ENCODE data around the gene AXIN2. TPM values are rescaled to one million over a fixed set of nuclear protein-coding genes. Genes with fewer than 3 reads are reported as not detected.

Gene AXIN2
- total RNA-seq, 1 donor from 2014 or later = 0.27 TPM

DNA sequence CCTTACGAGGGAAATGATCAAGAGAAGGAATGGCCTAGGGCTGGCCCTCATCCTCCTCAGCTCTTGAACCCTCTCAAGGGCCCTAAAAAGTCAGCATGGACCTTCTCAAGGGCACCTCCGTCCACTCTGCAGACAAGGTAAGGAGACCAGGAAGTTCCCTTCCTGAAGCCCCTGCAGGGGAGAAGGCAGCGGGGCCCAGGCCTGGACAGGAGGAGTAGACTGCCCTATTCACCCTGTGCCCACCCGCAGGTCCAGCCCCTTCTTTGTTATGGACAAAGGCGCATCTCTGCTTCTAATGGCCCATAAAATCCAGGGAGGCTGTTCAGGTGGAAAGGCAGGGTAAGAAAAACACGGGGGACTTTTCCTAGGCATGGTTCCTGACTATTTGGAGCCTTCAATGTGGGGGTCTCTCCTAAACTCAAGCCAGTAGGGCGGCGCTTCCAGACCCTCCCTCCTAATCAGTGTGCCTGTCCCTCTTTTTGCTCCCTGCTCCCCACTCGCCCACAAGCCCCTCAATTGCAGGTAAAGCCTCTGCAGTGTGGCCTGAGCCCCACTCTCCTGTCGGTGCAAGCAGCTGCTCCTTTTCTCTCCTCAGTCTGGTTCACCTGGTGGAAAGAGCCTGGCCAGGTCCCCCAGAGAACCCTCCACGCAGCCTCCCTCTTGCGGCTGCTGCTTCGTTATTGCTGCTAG, 28.2 kb downstream of the AXIN2 start:
- TF ChIP-seq, protein P1, sequence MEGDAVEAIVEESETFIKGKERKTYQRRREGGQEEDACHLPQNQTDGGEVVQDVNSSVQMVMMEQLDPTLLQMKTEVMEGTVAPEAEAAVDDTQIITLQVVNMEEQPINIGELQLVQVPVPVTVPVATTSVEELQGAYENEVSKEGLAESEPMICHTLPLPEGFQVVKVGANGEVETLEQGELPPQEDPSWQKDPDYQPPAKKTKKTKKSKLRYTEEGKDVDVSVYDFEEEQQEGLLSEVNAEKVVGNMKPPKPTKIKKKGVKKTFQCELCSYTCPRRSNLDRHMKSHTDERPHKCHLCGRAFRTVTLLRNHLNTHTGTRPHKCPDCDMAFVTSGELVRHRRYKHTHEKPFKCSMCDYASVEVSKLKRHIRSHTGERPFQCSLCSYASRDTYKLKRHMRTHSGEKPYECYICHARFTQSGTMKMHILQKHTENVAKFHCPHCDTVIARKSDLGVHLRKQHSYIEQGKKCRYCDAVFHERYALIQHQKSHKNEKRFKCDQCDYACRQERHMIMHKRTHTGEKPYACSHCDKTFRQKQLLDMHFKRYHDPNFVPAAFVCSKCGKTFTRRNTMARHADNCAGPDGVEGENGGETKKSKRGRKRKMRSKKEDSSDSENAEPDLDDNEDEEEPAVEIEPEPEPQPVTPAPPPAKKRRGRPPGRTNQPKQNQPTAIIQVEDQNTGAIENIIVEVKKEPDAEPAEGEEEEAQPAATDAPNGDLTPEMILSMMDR (IDR thresholded peaks at IDR 0.05) = no peak
- Mint-ChIP-seq H3K27me3 (no peaks in the 10 kb centered on the region), H3K4me1 (no peaks in the 10 kb centered on the region), H3K9me3 (no peaks in the 10 kb centered on the region), H3K4me3 (no peak overlapping the region), H3K27ac (no peak overlapping the region), H3K36me3 (ENCODE audit: low read depth) (no peaks in the 10 kb centered on the region)
- no peak for ATAC-seq (ENCODE audit: low read depth)
- CTCF ChIA-PET = no interaction called here
- no peak for DNase-seq
- POLR2A ChIA-PET = no interaction called here
- intact Hi-C loops (cut with micrococcal nuclease) = no loop called here

DNA sequence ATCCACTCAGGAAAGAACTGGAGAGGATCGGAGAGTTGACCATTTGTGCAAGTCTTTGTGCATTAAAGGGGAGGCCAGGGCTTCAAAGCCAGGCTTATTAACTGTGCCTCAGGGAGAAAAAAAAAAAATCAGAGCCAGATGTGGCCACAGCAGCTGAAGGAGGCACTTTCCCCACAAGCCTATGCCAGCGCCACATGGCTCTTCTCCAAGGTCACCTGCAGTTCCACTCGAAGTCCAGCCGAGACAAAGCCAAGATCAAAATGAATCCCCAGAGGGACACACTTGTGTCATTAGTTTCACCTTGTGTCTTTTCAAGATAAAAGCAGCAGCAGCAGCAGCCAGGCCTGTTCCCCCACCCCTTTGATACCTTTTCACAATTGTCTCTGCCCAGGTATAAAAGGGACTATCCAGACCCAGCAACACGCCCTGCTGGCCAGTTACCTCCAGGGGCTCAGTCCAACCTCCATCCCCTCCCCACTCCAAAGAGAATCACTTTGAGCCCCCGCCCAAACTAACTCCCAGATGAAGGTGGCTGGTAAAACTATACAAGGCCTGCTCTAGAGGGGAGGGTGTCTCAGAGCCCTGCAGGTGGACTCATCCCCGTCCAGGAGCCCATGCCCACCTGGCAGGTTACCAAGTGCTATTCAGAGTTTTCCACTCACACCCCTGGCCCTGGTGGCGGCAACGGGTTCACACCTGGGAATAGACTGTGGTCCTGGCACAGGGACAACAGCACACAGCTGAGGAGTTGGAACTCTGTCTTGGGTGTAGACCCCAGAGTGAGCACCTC, 29.2 kb downstream of the AXIN2 start:
- no peaks in the 10 kb centered on the region for H3K9me3 Mint-ChIP-seq
- H3K4me3 Mint-ChIP-seq = no peak overlapping the region
- no peaks in the 10 kb centered on the region for H3K27me3 Mint-ChIP-seq
- TF ChIP-seq, protein P1 (IDR thresholded peaks at IDR 0.05) = no peak
- no peaks in the 10 kb centered on the region for H3K36me3 Mint-ChIP-seq (ENCODE audit: low read depth)
- H3K27ac Mint-ChIP-seq = no peak overlapping the region
- CTCF ChIA-PET = no interaction called here
- ATAC-seq (ENCODE audit: low read depth) = no peak
- no peak for DNase-seq
- POLR2A ChIA-PET = no interaction called here
- intact Hi-C loops (cut with micrococcal nuclease) = no loop called here
- no peaks in the 10 kb centered on the region for H3K4me1 Mint-ChIP-seq

DNA sequence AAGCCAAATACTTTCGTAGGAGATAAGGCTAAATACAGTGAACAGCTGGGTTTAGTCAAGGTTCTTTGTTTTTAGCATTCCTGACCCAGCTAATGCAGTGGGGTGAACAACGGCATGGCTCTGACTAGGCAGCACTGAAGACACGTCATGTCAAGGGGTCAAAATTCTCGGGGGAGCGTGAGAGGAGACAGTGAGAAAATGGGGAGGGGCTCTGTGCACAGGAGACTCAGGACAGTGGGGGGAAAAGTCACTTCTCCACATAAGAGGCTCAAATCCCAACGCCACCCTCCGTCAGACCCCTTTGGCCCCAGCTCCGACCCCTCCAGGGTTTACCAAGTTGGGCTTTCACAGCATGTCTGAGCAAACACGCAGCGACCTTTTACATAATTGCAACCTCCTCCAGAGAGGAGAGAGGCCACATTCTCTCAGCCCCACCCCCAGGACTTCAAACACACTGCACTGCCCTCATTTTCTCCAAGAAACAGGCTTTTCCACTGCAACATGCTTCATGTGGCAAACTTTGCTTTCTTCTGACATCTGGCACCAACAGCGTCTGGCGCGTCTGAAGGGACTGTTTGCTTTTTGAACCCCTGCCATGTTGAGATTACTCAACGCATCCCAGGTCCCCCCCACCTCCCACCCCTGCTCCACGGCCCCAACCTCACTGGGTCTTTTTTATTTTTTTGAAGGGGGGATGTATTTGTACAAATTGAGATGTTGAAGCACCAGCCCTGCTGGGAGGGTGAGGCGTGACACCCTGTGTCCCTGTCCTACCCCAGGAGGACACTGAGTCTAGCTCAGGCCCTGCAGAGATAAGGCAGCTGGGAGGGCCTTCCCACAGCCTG, 30.0 kb downstream of the AXIN2 start:
- H3K27ac Mint-ChIP-seq = no peak overlapping the region
- H3K36me3 Mint-ChIP-seq (ENCODE audit: low read depth) = no peaks in the 10 kb centered on the region
- no peak overlapping the region for H3K4me3 Mint-ChIP-seq
- intact Hi-C loops (cut with micrococcal nuclease) = no loop called here
- ATAC-seq (ENCODE audit: low read depth) (no peak), DNase-seq (no peak)
- H3K27me3 Mint-ChIP-seq = no peaks in the 10 kb centered on the region
- ChIA-PET CTCF (no interaction called here), POLR2A (no interaction called here)
- TF ChIP-seq, protein P1 (IDR thresholded peaks at IDR 0.05) = no peak
- H3K9me3 Mint-ChIP-seq = no peaks in the 10 kb centered on the region
- no peaks in the 10 kb centered on the region for H3K4me1 Mint-ChIP-seq

DNA sequence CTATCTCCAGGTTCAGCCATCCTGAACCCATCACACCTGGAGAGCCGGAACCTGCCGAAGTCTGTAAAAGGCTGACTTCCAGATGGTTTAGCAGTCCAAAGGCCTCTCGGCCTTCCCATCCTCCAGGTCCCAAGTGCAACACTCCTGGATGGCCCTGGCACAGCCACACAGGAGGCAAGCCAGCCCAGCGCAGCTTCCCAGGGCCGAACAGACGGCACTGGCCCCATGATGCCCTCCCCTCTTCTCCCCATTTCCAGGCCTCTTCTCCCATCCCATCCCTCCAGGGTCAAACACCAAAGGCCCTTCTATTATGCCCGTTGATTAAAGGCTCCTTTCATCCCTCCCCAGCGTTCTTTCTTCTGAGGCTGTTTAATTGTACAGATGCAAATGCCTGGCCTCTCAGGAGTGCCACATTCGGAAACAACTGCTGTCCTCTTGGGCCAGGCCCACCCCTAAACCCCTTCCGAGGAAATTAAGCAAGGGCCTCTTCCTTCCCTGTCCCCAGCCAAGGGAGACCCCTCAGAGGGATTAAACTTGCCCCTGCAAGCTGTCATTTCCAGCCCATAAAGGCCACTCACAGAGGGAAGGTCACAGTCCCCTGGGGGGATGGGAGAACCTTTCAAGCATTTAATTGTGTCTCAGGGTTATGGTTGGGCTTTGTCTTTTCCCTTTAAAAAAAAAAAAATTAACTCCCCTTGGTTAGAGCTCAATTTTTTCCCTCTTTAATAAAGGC, 30.8 kb downstream of the AXIN2 start:
- intact Hi-C loops (cut with micrococcal nuclease) = no loop called here
- H3K4me3 Mint-ChIP-seq = no peak overlapping the region
- DNase-seq (no peak), ATAC-seq (ENCODE audit: low read depth) (no peak)
- no peak overlapping the region for H3K27ac Mint-ChIP-seq
- H3K27me3 Mint-ChIP-seq = no peaks in the 10 kb centered on the region
- no peaks in the 10 kb centered on the region for H3K4me1 Mint-ChIP-seq
- H3K36me3 Mint-ChIP-seq (ENCODE audit: low read depth) = no peaks in the 10 kb centered on the region
- ChIA-PET POLR2A (no interaction called here), CTCF (no interaction called here)
- H3K9me3 Mint-ChIP-seq = no peaks in the 10 kb centered on the region
- TF ChIP-seq, protein P1 (IDR thresholded peaks at IDR 0.05) = no peak
